Loucy (cell line): ENCODE measurements around the gene UBE4B.

Experiments used
- EZH2phosphoT487 ChIP-seq: fragments of 200-600 bp; IDR thresholded peaks from 2 replicates; pipeline ENCODE4 v1.6.1; 2018; ENCODE audit warnings: antibody characterized with exemption, mild to moderate bottlenecking, moderate library complexity, borderline replicate concordance
- TF ChIP-seq, protein P1 (sequence below): fragments of 200-600 bp; sonication (generic); conservative IDR thresholded peaks from 2 replicates; pipeline ENCODE4 v1.5.1; 2014; ENCODE audit warnings: mild to moderate bottlenecking, antibody characterized with exemption, low read length

DNA sequence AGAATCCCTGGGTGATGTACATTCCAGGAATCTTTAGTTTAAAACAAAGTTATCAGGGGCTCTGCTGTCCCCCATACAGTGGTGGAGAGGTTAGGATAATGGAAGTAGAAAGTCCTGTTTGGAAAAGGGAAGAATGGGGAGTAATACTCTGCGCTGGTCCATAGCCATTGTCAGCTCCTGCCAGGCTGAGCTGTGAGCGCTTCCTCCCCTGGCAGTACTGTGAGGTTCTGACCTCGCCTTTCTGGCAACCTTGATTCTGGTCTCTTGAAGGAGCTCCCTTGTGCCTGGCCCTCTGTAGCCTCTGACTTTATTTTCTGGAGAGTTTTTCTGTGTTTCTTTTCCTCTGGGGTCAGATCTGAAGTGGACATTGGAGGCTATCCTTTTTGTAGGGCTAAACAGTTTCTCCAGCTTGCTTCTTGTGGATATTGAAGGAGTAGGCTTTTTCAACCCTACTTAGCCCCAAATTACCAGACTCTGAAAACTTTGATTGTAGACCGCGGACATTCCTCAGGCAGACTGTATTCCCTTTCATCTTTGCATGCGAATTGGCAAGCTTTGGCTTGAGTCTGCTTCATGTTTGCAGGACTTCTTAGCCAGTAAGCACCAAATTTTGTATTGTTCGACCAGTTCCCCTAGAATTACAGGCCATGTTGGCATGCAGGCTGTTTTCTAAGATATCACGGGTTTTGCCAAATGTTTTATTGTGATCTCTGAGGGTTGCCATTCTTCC, 13.8 kb downstream of the UBE4B start:
- TF ChIP-seq, protein P1, sequence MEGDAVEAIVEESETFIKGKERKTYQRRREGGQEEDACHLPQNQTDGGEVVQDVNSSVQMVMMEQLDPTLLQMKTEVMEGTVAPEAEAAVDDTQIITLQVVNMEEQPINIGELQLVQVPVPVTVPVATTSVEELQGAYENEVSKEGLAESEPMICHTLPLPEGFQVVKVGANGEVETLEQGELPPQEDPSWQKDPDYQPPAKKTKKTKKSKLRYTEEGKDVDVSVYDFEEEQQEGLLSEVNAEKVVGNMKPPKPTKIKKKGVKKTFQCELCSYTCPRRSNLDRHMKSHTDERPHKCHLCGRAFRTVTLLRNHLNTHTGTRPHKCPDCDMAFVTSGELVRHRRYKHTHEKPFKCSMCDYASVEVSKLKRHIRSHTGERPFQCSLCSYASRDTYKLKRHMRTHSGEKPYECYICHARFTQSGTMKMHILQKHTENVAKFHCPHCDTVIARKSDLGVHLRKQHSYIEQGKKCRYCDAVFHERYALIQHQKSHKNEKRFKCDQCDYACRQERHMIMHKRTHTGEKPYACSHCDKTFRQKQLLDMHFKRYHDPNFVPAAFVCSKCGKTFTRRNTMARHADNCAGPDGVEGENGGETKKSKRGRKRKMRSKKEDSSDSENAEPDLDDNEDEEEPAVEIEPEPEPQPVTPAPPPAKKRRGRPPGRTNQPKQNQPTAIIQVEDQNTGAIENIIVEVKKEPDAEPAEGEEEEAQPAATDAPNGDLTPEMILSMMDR, result no peak
- TF ChIP-seq EZH2phosphoT487, result no peak
